GM12878 (cell line): ENCODE measurements around the gene SHISA7. TPM values are rescaled to one million over a fixed set of nuclear protein-coding genes. Genes with fewer than 3 reads are reported as not detected.

Experiments used
- ATAC-seq: fragments of 200-7000 bp; cut with Tn5 transposase; 3 replicates; pipeline ENCODE4 v1.9.1; 2020; ENCODE audit warnings: mild to moderate bottlenecking, moderate library complexity
- BruUV-seq: library from RNA; stranded (reverse); fragments of 400-500 nt; replicated peaks from 2 replicates; lab custom pipeline; 2021; lab: Mats Ljungman, UMichigan
- CTCF ChIA-PET: fragments of 300-600 bp; sonication (Branson Sonifier 250); formaldehyde crosslinking; extraction: SDS; loops from one replicate; lab custom pipeline; 2021; ENCODE audit warnings: inconsistent platforms; lab: Yijun Ruan, JAX
- POLR2A ChIA-PET: fragments of 350-600 bp; formaldehyde crosslinking; extraction: SDS; loops from one replicate; lab custom pipeline; 2021; ENCODE audit warnings: inconsistent platforms; lab: Charles Lee
- RAD21 ChIA-PET: fragments of 300-600 bp; sonication (Branson Sonifier 250); formaldehyde crosslinking; loops from one replicate; lab custom pipeline; 2023; ENCODE audit warnings: antibody characterized with exemption; ENCODE audit not compliant: unreplicated experiment; lab: Charles Lee
- SMC1A ChIA-PET: fragments of 300-600 bp; sonication (Branson Sonifier 250); formaldehyde crosslinking; loops from one replicate; lab custom pipeline; 2023; ENCODE audit not compliant: unreplicated experiment, uncharacterized antibody; lab: Charles Lee
- DNase-seq: peaks from one replicate; pipeline ENCODE4 v3.0.0-alpha.2; 2011; ENCODE audit warnings: low read depth, low spot score
- FAIRE-seq: peaks from 3 replicates; lab custom pipeline; 2011; peaks lifted over from hg19 to GRCh38; lab: Jason Lieb, UNC
- H2AFZ ChIP-seq: 2 replicates; pipeline ENCODE4 v1.6.0; 2011; ENCODE audit warnings: low read depth, low read length, control low read depth; ENCODE audit not compliant: control insufficient read depth
- H3K27ac ChIP-seq: 2 replicates; pipeline ENCODE4 v1.5.1; 2011; ENCODE audit warnings: control low read depth; ENCODE audit not compliant: control insufficient read depth, insufficient read depth
- H3K27me3 ChIP-seq, 2 experiments: replicated peaks in 1 of 2; 2 replicates each; pipeline versions ENCODE4 v1.6.0 to v1.6.1; 2011; ENCODE audit warnings: low read length in 1 of 2; ENCODE audit not compliant: control insufficient read depth in 2 of 2, insufficient read depth in 2 of 2
- H3K36me3 ChIP-seq, 2 experiments: 2 replicates each; pipeline ENCODE4 v1.5.1; 2011; ENCODE audit warnings: low read length in 1 of 2; ENCODE audit not compliant: control insufficient read depth in 2 of 2, insufficient read depth in 2 of 2
- H3K4me1 ChIP-seq: 2 replicates; pipeline ENCODE4 v1.6.1; 2011; ENCODE audit warnings: mild to moderate bottlenecking, low read length, moderate library complexity, mixed read lengths; ENCODE audit not compliant: control insufficient read depth, insufficient read depth
- H3K4me2 ChIP-seq: 2 replicates; pipeline ENCODE4 v1.6.0; 2011; ENCODE audit warnings: control low read depth; ENCODE audit not compliant: control insufficient read depth, insufficient read depth
- H3K4me3 ChIP-seq: fragments of 200-600 bp; sonication (generic); 2 replicates; pipeline ENCODE4 v1.5.1; 2016
- H3K79me2 ChIP-seq: 2 replicates; pipeline ENCODE4 v1.6.0; 2011; ENCODE audit warnings: low read length; ENCODE audit not compliant: control insufficient read depth, insufficient read depth
- H3K9ac ChIP-seq: 2 replicates; pipeline ENCODE4 v1.8.0; 2011; ENCODE audit warnings: low read length, control low read depth, mixed read lengths; ENCODE audit not compliant: control insufficient read depth, insufficient read depth
- H3K9me3 ChIP-seq: replicated peaks from 3 replicates; pipeline ENCODE4 v1.5.1; 2011; ENCODE audit warnings: mild to moderate bottlenecking, low read length; ENCODE audit not compliant: control insufficient read depth, insufficient read depth
- H4K20me1 ChIP-seq: 2 replicates; pipeline ENCODE4 v1.6.0; 2011; ENCODE audit not compliant: control insufficient read depth, insufficient read depth
- ELK1 ChIP-seq: IDR thresholded peaks from 2 replicates; pipeline ENCODE4 v1.6.1; 2012; ENCODE audit warnings: low read depth, low read length, improper control_type of control experiment
- POLR2A ChIP-seq: IDR thresholded peaks from 2 replicates; pipeline ENCODE4 v1.6.1; 2011; ENCODE audit warnings: low read depth, mild to moderate bottlenecking, low read length
- RCOR1 ChIP-seq: conservative IDR thresholded peaks from 2 replicates; pipeline ENCODE4 v1.6.1; 2012; ENCODE audit warnings: low read depth, low read length, improper control_type of control experiment
- ZBED1 ChIP-seq: IDR thresholded peaks from 2 replicates; pipeline ENCODE4 v1.6.1; 2016; ENCODE audit warnings: borderline replicate concordance
- whole genome bisulfite sequencing: methylation state at CpG from one replicate; pipeline ENCODE4 v1.1.6; 2016; ENCODE audit warnings: low lambda C conversion rate; ENCODE audit not compliant: insufficient replicate concordance, insufficient coverage; ENCODE audit errors: missing lambda C conversion rate; 5-methylcytosine and 5-hydroxymethylcytosine counted together
- in situ Hi-C: fragments of 300-500 bp; cut with MboI; formaldehyde crosslinking; loops from 9 replicates; pipeline ENCODE4 v1.14.3; 2018; ENCODE audit warnings: mixed read lengths
- intact Hi-C: fragments of 100-400 bp; cut with micrococcal nuclease; formaldehyde crosslinking; loops from one replicate; pipeline ENCODE4 v1.14.2; 2022; ENCODE audit not compliant: unreplicated experiment
- polyA plus RNA-seq, 11 experiments: library from polyadenylated mRNA; depleted of rRNA in 4 of 11; unstranded in 6 of 11; stranded (reverse) in 5 of 11; fragments of >200 nt; fragmentation: Nextera tagmentation in 4 of 11; fragmentation: Illumina TruSeq in 1 of 11; extraction: Ambion mirVana in 4 of 11; extraction: Trizol in 1 of 11; gene quantifications; 1 replicate in 1 of 11; 2 replicates in 10 of 11; pipeline versions ENCODE4 v1.2.1 to v1.2.3, GENCODE V29; 2011 to 2016; ENCODE audit warnings: inconsistent platforms in 2 of 11, missing spikeins in 2 of 11, low read depth in 1 of 11
- total RNA-seq, 4 experiments: library from RNA; depleted of rRNA in 3 of 4; stranded (reverse); fragments of >200 nt in 3 of 4; fragmentation: Illumina TruSeq in 1 of 4; extraction: Trizol in 1 of 4; gene quantifications; 2 replicates each; pipeline versions ENCODE4 v1.2.1 to v1.2.3, GENCODE V29; 2013 to 2021

Gene SHISA7
- total and polyA plus RNA-seq, 10 of the 15 experiments (the other 5 are each of a cell fraction or from before 2014, with no cell fraction given) = 0.03 TPM; not detected in 9

DNA sequence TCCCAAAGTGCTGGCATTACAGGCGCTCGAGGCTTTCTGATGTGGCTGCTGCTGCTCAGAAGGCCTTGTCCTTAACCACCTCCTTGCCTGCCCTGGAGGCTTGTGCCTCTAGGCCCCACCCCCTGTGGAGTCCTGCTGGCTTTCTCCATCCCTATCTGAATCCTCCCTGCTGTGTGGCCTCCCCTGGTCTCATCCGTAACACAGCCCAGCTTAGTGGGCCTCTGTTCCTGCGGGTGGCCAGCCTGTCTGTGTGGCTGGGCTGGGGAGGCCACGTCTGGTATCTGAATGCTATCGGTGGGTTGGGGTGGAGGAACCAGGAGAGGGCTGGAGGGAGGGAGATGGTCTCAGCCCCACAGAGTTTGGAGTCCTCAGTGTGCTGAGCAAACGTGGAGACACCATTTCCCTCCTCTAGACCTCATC, 52.6 kb downstream of the SHISA7 start:
- Histone ChIP-seq H3K36me3 (peaks cover 19 to 23% of the 10 kb centered on the region in 2 experiments; a peak in 3 of 4 replicates), H3K4me1 (peaks cover 16% of the 10 kb centered on the region), H2AFZ (no peak overlapping the region), H3K27ac (no peak overlapping the region), H3K9me3 (no peaks in the 10 kb centered on the region), H3K27me3 (no peaks in the 10 kb centered on the region), H3K4me3 (no peak overlapping the region), H3K9ac (no peak overlapping the region)
- ChIA-PET POLR2A (interaction anchor here (0.8 to 1.6 kb wide), 3 partner anchors 12 to 136 kb away, joined by 3 to 4 read pairs (median 4); no protein-coding TSS in a partner anchor), CTCF (interaction anchor here (1.4 kb wide), 1 partner anchor 89 kb away, joined by 4 read pairs; no protein-coding TSS in a partner anchor), RAD21 (interaction anchor here (0.9 to 1.2 kb wide), 3 partner anchors 14 to 97 kb away, joined by 3 to 4 read pairs (median 3); no protein-coding TSS in a partner anchor)
- ATAC-seq = no peak
- in situ Hi-C loops (no loop called here), intact Hi-C loops (no loop called here)
- no peak for DNase-seq
- no TSS peak for BruUV-seq
- WGBS = 65% methylated on average over 7 of the region's 7 CpGs
- TF ChIP-seq POLR2A (peak; percentile 28; the same call in 1 of the 2 replicates), ZBED1 (peak; percentile 34), RCOR1 (no peak), ELK1 (no peak)
- TF ChIP-seq, all 136 proteins: peak for 2
- Histone ChIP-seq H4K20me1 (peaks cover 14% of the 10 kb centered on the region), H3K4me2 (no peak overlapping the region), H3K79me2 (peaks cover 33% of the 10 kb centered on the region)
- SMC1A ChIA-PET = interaction anchor here (0.7 kb wide), 1 partner anchor 9 kb away, joined by 3 read pairs; no protein-coding TSS in a partner anchor
- no peak for FAIRE-seq
